Left cardiac atrium (tissue), 4 donors: ENCODE data around the gene PRRX2. TPM values are rescaled to one million over a fixed set of nuclear protein-coding genes. Genes with fewer than 3 reads are reported as not detected.
A peak's percentile ranks its signal among the peaks of the same experiment; 100 is the strongest.
"Not testable (repeated sequence)": the region's sequence is repeated elsewhere in the genome, so short reads cannot be mapped to it uniquely, and the experiment has no call there.

Experiments
- ATAC-seq, 2 donors: fragments of 200-7000 bp; cut with Tn5 transposase; one replicate each; pipeline ENCODE4 v1.9.1; 2020; ENCODE audit warnings: mild to moderate bottlenecking in 2 of 2, moderate library complexity in 2 of 2
- DNase-seq: peaks from one replicate; pipeline ENCODE4 v3.0.0-alpha.2; 2020
- intact Hi-C, 2 donors: fragments of 100-400 bp; cut with DNase I; formaldehyde crosslinking; loops; one replicate each; pipeline versions ENCODE4 v1.14.1 to v1.15.1; 2022 to 2023
- total RNA-seq, 2 donors: library from RNA; stranded (reverse); fragmentation: NEBNext Ultra II Directional; extraction: Animal tissue kit (Norgen Biotek cat#: 25700); gene quantifications; one replicate each; pipeline ENCODE4 v1.2.1, GENCODE V29; 2021
- donor health status: DM: no; HTN: yes; CAD: no.
- donor health status: DM: no; HTN: yes; CAD: no; lungs with severe emphysema.
- donor health status: DM: yes; HTN: yes; CAD: no.
- donor health status: Dilated cardiomyopathy.

PRRX2 gene
- total RNA-seq, 2 donors from 2014 or later: 1.8 to 5.3 TPM

GRCh38 chr9:129761901-129762369 lies 96.5 kb downstream of the PRRX2 start:
- intact Hi-C loops: no loop called here
- ATAC-seq: peak; percentile 27 to 48
- no peak for DNase-seq

GRCh38 chr9:129762370-129762984 lies 97.0 kb downstream of the PRRX2 start:
- DNase-seq, intact Hi-C loops: not testable (repeated sequence)
- peak; percentile 39 to 73 for ATAC-seq

- intact Hi-C loops: no loop called here
- peak; percentile 30 to 39 for ATAC-seq
- peak; percentile 51 for DNase-seq
Measured at GRCh38 chr9:129762985-129763926, 97.8 kb downstream of the PRRX2 start.

GRCh38 chr9:129765764-129766317 lies 100.4 kb downstream of the PRRX2 start:
- intact Hi-C loops: no loop called here
- DNase-seq (no peak), ATAC-seq (no peak)

GRCh38 chr9:129768486-129768885 lies 103.0 kb downstream of the PRRX2 start:
- ATAC-seq: no peak

GRCh38 chr9:129769669-129770068 lies 104.2 kb downstream of the PRRX2 start:
- DNase-seq (no peak), ATAC-seq (no peak)
- intact Hi-C loops: no loop called here

More at GRCh38 chr9:129768486-129768885, 103.0 kb downstream of the PRRX2 start:
- DNase-seq: no peak
- intact Hi-C loops: no loop called here

- no peak for ATAC-seq
- intact Hi-C loops: no loop called here
- no peak for DNase-seq
Measured at GRCh38 chr9:129770741-129771140, 105.3 kb downstream of the PRRX2 start.

Other genes with a start within 250 kb of the PRRX2 start
- not detected for gene C9orf50, start 44.5 kb upstream of the PRRX2 start, total RNA-seq
- 10 to 100 TPM; 43.4 to 53.8 TPM for gene NTMT1, start 39.5 kb upstream of the PRRX2 start, total RNA-seq
- gene ASB6, start 23.5 kb upstream of the PRRX2 start, total RNA-seq: 10 to 100 TPM in 1 of 2 donors, 1 to 10 TPM in 1; 8.3 to 11.6 TPM
- gene PTGES, start 87.4 kb downstream of the PRRX2 start, total RNA-seq: 1 to 10 TPM; 4.5 to 7.9 TPM
- 10 to 100 TPM; 11.6 to 12.7 TPM for gene TOR1B, start 137.5 kb downstream of the PRRX2 start, total RNA-seq
- 10 to 100 TPM; 16.5 to 21.1 TPM for gene TOR1A, start 158.5 kb downstream of the PRRX2 start, total RNA-seq
- 10 to 100 TPM; 26.0 to 33.2 TPM for gene C9orf78, start 169.6 kb downstream of the PRRX2 start, total RNA-seq
- 10 to 100 TPM; 13.9 to 14.3 TPM for gene USP20, start 169.8 kb downstream of the PRRX2 start, total RNA-seq